Activated effector memory CD4-positive, alpha-beta T cell treated with Interleukin-2 at 50 U/mL for 16 hours (primary cell): ENCODE results near the gene KLK6.
"Not testable (repeated sequence)": the region's sequence is repeated elsewhere in the genome, so short reads cannot be mapped to it uniquely, and the experiment has no call there.

Source experiments
- DNase-seq: peaks from one replicate; pipeline ENCODE4 v3.0.0-alpha.2; 2020

The KLK6 gene

GRCh38 chr19:50984416-50984815 lies 15.0 kb upstream of the KLK6 start:
- not testable (repeated sequence) for DNase-seq

- no peak for DNase-seq
Observed at GRCh38 chr19:50983625-50984292, 14.4 kb upstream of the KLK6 start, which contains the start of gene KLK7. Gene KLK7, minus strand, starts transcription at chr19:50983917. Its CDS starts 1,518 bp downstream, at chr19:50982399.

DNA sequence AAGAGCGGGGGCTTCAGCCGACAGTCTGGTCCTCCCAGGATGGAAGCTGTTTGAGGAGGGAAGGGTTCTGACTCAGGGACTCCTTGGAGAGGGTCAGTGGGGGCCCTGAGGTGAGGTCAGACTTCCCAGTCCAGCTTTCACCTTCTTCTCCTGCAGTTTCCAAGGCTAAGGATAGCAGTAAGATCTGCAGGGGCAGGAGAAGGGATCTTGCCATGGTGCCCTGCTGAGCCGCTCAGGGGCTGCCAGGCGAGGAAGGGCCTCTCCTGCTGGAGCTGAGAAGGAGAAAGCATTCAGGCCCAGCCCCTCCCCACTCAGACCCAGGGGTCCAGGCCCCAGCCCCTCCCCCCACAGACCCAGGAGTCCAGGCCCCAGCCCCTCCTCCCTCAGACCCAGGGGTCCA lies 12.8 kb upstream of the KLK6 start:
- no peak for DNase-seq

DNA sequence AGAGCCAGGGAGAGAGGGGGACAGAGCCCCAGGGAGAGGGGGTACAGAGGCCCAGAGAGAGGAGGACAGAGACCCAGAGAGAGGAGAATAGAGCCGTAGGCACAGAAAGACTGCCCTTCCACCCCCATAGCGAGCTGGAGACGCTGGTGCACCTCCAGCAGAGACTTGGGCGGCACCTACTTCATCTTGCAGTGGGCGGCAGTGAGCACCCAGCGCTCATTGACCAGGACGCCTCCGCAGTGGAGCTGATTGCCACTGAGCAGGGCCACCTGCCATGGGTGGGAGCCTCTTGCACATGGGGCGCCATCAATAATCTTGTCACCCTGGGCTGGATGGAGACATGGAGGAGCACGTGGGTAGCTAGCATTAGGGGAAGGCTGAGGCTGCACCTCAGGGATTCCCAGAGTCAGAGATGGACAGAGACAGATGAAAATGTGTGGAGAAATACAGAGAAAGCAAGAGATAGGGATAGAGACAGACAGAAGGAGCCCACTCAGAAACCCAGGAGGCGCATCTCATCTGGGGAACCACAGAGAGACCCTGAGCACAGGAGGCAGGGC lies 12.3 kb upstream of the KLK6 start:
- no peak for DNase-seq

- DNase-seq: no peak
Observed at GRCh38 chr19:50980208-50980607, 10.8 kb upstream of the KLK6 start.

DNA sequence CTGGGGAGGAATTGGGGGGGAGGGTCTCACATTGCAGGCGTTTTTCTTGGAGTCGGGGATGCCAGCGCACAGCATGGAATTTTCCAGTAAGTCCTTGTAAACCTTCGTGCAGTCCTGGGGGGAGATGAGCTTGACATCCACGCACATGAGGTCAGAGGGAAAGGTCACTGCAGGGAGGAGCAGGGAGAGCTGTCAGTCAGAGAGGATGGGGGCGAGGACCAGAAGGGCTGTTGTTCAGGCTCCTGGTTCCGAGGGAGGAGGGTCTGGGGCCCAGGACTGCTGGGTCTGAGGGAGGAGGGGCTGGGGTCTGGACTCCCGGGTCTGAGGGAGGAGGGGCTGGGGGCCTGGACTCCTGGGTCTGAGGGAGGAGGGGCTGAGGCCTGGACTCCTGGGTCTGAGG lies 10.4 kb upstream of the KLK6 start:
- no peak for DNase-seq

- DNase-seq: no peak
Observed at GRCh38 chr19:50978772-50979390, 9.5 kb upstream of the KLK6 start.

- DNase-seq: no peak
Observed at GRCh38 chr19:50977626-50978025, 8.2 kb upstream of the KLK6 start.

- DNase-seq: no peak
Observed at GRCh38 chr19:50975766-50976165, 6.4 kb upstream of the KLK6 start.

GRCh38 chr19:50974702-50975556 lies 5.5 kb upstream of the KLK6 start:
- DNase-seq: no peak

DNA sequence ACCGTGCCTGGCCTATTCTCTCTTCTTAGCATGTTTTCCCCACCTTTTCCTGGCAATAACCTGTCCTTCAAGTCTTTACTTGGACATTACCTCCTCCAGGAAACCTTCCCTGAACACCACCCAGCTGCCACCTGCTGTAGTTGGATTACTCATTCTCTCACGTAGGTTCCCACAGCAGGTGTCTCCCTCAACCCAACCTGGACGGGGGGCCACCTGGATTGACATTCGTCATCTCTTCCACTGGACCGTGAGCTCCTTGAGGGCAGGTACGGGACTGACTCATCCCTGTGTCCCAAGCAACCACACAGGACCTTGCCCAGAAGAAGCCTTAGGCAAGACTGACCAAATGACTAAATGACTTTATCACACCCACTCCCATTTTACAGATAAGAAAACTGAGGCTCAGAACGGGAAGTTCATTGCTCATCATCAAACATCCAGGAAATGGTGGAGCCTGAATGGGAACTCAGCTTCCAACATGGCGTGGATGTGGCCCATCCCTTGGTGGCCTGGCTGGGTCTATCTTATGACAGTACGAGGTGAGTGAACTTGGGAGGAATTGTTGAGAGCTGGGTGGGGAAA lies 3.5 kb upstream of the KLK6 start:
- DNase-seq: no peak

- not testable (repeated sequence) for DNase-seq
Observed at GRCh38 chr19:50969810-50970209, 419 bp upstream of the KLK6 start.

- no peak for DNase-seq
Observed at GRCh38 chr19:50968716-50969412, 527 bp downstream of the KLK6 start.

GRCh38 chr19:50967929-50968715 lies 1.3 kb downstream of the KLK6 start:
- no peak for DNase-seq

- DNase-seq: no peak
Observed at GRCh38 chr19:50964266-50964665, 5.1 kb downstream of the KLK6 start.

DNA sequence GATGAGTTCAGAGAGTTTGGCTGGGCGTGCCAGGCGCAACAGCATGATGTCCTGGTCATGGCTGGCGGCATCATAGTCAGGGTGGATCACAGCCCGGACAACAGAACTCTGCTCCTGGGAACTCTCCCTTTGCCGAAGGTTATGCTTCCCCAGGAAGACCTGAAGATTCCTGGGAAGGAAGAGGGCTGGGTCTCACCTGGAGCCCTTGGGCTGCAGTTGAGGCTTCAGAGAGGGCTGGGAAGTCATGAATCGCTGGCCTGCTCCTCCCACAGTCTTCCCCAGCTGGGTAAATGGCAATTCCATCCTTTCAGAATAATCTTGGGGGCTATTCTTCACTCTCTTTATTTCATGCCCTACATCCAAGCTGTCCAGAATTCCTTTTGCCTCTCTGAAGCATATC lies 6.0 kb downstream of the KLK6 start:
- DNase-seq: no peak

GRCh38 chr19:50962245-50962644 lies 7.1 kb downstream of the KLK6 start:
- DNase-seq: no peak

- DNase-seq: no peak
Observed at GRCh38 chr19:50959731-50960500, 9.5 kb downstream of the KLK6 start.

DNA sequence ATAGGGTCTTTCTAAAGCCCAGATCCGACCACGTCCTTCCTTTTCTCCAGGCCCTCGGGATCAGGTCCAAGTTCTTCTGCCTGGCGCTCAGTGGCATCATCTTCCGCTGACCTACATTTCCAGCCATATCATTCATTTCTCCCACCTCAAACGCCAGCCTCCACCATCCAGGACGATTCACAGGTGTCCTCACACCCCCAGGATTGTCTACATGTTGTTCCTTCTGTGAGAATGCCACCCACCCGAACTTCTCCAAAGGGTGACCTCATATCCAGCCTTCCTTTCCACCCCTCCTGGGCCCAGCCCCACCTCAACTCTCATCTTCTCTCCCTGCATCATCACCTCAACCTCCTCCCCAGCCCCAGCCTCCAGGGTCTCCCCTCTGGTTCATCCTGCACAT lies 11.8 kb downstream of the KLK6 start:
- DNase-seq: no peak

- no peak for DNase-seq
Observed at GRCh38 chr19:50952910-50953309, 16.5 kb downstream of the KLK6 start, which contains the start of gene KLK5. Gene KLK5, minus strand, starts transcription at chr19:50953038. Its CDS starts 381 bp downstream, at chr19:50952657.

GRCh38 chr19:50949861-50950260 lies 19.5 kb downstream of the KLK6 start:
- DNase-seq: no peak
